GM12878 (cell line): ENCODE data around the gene LYPD4. TPM values are rescaled to one million over a fixed set of nuclear protein-coding genes. Genes with fewer than 3 reads are reported as not detected.
A peak's percentile ranks its signal among the peaks of the same experiment; 100 is the strongest.

Source experiments
- FOXM1 ChIP-seq: IDR thresholded peaks from 2 replicates; pipeline ENCODE4 v1.6.1; 2012; ENCODE audit warnings: low read depth, mild to moderate bottlenecking, inconsistent platforms, low read length, moderate library complexity
- MYC ChIP-seq: IDR thresholded peaks from 2 replicates; pipeline ENCODE4 v1.6.1; 2011; ENCODE audit warnings: mild to moderate bottlenecking, low read length, moderate library complexity, inconsistent platforms; ENCODE audit not compliant: insufficient read depth, insufficient replicate concordance, insufficient read length, severe bottlenecking
- POU2F2 ChIP-seq: IDR thresholded peaks from 3 replicates; pipeline ENCODE4 v1.6.1; 2011; ENCODE audit warnings: low read depth, mild to moderate bottlenecking, low read length, borderline replicate concordance
- polyA plus RNA-seq, 11 experiments: library from polyadenylated mRNA; depleted of rRNA in 4 of 11; unstranded in 6 of 11; stranded (reverse) in 5 of 11; fragments of >200 nt; fragmentation: Nextera tagmentation in 4 of 11; fragmentation: Illumina TruSeq in 1 of 11; extraction: Ambion mirVana in 4 of 11; extraction: Trizol in 1 of 11; gene quantifications; 1 replicate in 1 of 11; 2 replicates in 10 of 11; pipeline versions ENCODE4 v1.2.1 to v1.2.3, GENCODE V29; 2011 to 2016; ENCODE audit warnings: inconsistent platforms in 2 of 11, missing spikeins in 2 of 11, low read depth in 1 of 11
- total RNA-seq, 4 experiments: library from RNA; depleted of rRNA in 3 of 4; stranded (reverse); fragments of >200 nt in 3 of 4; fragmentation: Illumina TruSeq in 1 of 4; extraction: Trizol in 1 of 4; gene quantifications; 2 replicates each; pipeline versions ENCODE4 v1.2.1 to v1.2.3, GENCODE V29; 2013 to 2021
- TF ChIP-seq, protein P1 (sequence below): fragments of 450-650 bp; formaldehyde crosslinking; IDR thresholded peaks from 2 replicates; pipeline ENCODE4 v1.5.0; 2022; ENCODE audit warnings: mild to moderate bottlenecking, missing genetic modification characterization
- TF ChIP-seq, protein P2 (sequence below): IDR thresholded peaks from 2 replicates; pipeline ENCODE4 v1.6.1; 2011; ENCODE audit warnings: borderline replicate concordance, low read depth, mild to moderate bottlenecking, moderate library complexity, low read length; ENCODE audit not compliant: insufficient read depth, poor library complexity, severe bottlenecking
- TF ChIP-seq, protein P3 (sequence below): fragments of 450-650 bp; IDR thresholded peaks from 2 replicates; pipeline ENCODE4 v1.6.1; 2017; ENCODE audit warnings: antibody characterized with exemption, mild to moderate bottlenecking, moderate library complexity
- TF ChIP-seq, protein P4 (sequence below): IDR thresholded peaks from 2 replicates; pipeline ENCODE4 v1.6.1; 2012; ENCODE audit warnings: low read length, inconsistent platforms
- TF ChIP-seq, protein P5 (sequence below): fragments of 450-650 bp; IDR thresholded peaks from 2 replicates; pipeline ENCODE4 v1.6.1; 2017; ENCODE audit warnings: borderline replicate concordance
- TF ChIP-seq, protein P6 (sequence below): fragments of 450-650 bp; IDR thresholded peaks from 2 replicates; pipeline ENCODE4 v1.6.1; 2017; ENCODE audit warnings: mild to moderate bottlenecking
- TF ChIP-seq, protein P7 (sequence below), 3 experiments: IDR thresholded peaks in 2 of 3; conservative IDR thresholded peaks in 1 of 3; 2 replicates each; pipeline ENCODE4 v1.5.1; 2011; ENCODE audit warnings: low read depth in 3 of 3, low read length in 3 of 3, mild to moderate bottlenecking in 3 of 3, control low read depth in 2 of 3, moderate library complexity in 2 of 3, inconsistent platforms in 1 of 3, mixed read lengths in 1 of 3; ENCODE audit not compliant: control insufficient read depth in 2 of 3, insufficient read depth in 1 of 3; ENCODE audit errors: extremely low read depth in 1 of 3

Gene LYPD4
- total and polyA plus RNA-seq, 10 of the 15 experiments (the other 5 are each of a cell fraction or from before 2014, with no cell fraction given): not detected

DNA sequence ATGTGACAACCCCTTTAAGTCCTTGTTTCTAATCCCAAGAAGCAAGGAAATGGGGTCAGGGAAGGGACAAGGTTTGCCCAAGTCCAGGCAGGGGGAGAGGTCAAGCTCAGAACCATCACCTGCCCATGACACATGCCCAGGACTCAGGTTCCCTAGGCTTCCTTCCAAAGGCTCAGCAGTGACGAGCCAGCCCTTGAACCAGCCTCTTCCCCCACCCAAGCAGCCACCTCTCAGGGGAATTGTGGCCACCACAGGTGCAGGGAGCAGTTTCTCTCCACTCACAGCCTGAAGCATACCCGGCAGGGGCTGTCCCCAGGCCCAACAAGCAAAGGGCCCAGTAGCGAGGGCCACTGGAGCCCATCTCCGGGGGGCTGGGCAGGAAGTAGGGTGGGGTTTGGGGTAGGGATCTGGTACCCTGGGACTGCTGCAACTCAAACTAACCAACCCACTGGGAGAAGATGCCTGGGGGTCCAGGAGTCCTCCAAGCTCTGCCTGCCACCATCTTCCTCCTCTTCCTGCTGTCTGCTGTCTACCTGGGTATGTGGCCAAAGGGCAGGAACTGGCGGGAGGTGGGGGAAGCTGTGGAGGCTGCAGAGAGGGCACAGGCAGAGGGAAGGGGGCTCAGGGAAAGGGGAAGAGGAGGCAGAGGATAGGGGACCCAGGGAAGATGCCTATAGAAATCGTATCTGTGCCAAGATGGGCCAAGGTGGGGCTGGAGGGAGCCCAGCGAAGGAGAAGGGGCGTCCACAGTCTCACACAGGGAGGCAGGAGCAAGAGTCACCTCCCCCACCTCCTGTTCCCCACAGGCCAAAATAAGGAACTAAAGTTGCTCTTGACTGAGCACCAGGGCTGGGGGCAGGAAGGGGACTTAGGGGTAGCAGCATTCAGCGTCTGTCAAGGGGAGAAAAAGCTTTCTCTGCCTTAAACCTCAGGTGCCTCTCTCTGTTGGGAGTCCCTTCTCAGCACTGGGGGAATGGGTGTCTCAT lies 32.7 kb upstream of the LYPD4 start, which contains the start of gene CD79A (continued):
- TF ChIP-seq, protein P1, sequence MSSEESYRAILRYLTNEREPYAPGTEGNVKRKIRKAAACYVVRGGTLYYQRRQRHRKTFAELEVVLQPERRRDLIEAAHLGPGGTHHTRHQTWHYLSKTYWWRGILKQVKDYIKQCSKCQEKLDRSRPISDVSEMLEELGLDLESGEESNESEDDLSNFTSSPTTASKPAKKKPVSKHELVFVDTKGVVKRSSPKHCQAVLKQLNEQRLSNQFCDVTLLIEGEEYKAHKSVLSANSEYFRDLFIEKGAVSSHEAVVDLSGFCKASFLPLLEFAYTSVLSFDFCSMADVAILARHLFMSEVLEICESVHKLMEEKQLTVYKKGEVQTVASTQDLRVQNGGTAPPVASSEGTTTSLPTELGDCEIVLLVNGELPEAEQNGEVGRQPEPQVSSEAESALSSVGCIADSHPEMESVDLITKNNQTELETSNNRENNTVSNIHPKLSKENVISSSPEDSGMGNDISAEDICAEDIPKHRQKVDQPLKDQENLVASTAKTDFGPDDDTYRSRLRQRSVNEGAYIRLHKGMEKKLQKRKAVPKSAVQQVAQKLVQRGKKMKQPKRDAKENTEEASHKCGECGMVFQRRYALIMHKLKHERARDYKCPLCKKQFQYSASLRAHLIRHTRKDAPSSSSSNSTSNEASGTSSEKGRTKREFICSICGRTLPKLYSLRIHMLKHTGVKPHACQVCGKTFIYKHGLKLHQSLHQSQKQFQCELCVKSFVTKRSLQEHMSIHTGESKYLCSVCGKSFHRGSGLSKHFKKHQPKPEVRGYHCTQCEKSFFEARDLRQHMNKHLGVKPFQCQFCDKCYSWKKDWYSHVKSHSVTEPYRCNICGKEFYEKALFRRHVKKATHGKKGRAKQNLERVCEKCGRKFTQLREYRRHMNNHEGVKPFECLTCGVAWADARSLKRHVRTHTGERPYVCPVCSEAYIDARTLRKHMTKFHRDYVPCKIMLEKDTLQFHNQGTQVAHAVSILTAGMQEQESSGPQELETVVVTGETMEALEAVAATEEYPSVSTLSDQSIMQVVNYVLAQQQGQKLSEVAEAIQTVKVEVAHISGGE: no peak
- TF ChIP-seq FOXM1: peak; percentile 76; the same call in 1 of the 2 replicates
- TF ChIP-seq, protein P2, sequence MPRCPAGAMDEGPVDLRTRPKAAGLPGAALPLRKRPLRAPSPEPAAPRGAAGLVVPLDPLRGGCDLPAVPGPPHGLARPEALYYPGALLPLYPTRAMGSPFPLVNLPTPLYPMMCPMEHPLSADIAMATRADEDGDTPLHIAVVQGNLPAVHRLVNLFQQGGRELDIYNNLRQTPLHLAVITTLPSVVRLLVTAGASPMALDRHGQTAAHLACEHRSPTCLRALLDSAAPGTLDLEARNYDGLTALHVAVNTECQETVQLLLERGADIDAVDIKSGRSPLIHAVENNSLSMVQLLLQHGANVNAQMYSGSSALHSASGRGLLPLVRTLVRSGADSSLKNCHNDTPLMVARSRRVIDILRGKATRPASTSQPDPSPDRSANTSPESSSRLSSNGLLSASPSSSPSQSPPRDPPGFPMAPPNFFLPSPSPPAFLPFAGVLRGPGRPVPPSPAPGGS: peak; percentile 94
- TF ChIP-seq, protein P3, sequence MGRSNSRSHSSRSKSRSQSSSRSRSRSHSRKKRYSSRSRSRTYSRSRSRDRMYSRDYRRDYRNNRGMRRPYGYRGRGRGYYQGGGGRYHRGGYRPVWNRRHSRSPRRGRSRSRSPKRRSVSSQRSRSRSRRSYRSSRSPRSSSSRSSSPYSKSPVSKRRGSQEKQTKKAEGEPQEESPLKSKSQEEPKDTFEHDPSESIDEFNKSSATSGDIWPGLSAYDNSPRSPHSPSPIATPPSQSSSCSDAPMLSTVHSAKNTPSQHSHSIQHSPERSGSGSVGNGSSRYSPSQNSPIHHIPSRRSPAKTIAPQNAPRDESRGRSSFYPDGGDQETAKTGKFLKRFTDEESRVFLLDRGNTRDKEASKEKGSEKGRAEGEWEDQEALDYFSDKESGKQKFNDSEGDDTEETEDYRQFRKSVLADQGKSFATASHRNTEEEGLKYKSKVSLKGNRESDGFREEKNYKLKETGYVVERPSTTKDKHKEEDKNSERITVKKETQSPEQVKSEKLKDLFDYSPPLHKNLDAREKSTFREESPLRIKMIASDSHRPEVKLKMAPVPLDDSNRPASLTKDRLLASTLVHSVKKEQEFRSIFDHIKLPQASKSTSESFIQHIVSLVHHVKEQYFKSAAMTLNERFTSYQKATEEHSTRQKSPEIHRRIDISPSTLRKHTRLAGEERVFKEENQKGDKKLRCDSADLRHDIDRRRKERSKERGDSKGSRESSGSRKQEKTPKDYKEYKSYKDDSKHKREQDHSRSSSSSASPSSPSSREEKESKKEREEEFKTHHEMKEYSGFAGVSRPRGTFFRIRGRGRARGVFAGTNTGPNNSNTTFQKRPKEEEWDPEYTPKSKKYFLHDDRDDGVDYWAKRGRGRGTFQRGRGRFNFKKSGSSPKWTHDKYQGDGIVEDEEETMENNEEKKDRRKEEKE: no peak
- TF ChIP-seq, protein P4, sequence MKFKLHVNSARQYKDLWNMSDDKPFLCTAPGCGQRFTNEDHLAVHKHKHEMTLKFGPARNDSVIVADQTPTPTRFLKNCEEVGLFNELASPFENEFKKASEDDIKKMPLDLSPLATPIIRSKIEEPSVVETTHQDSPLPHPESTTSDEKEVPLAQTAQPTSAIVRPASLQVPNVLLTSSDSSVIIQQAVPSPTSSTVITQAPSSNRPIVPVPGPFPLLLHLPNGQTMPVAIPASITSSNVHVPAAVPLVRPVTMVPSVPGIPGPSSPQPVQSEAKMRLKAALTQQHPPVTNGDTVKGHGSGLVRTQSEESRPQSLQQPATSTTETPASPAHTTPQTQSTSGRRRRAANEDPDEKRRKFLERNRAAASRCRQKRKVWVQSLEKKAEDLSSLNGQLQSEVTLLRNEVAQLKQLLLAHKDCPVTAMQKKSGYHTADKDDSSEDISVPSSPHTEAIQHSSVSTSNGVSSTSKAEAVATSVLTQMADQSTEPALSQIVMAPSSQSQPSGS: no peak; the same call in 1 of the 2 replicates
- TF ChIP-seq POU2F2: peak; percentile 72; the same call in 2 of the 3 replicates
- TF ChIP-seq, protein P5, sequence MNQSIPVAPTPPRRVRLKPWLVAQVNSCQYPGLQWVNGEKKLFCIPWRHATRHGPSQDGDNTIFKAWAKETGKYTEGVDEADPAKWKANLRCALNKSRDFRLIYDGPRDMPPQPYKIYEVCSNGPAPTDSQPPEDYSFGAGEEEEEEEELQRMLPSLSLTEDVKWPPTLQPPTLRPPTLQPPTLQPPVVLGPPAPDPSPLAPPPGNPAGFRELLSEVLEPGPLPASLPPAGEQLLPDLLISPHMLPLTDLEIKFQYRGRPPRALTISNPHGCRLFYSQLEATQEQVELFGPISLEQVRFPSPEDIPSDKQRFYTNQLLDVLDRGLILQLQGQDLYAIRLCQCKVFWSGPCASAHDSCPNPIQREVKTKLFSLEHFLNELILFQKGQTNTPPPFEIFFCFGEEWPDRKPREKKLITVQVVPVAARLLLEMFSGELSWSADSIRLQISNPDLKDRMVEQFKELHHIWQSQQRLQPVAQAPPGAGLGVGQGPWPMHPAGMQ: no peak
- TF ChIP-seq, protein P6, sequence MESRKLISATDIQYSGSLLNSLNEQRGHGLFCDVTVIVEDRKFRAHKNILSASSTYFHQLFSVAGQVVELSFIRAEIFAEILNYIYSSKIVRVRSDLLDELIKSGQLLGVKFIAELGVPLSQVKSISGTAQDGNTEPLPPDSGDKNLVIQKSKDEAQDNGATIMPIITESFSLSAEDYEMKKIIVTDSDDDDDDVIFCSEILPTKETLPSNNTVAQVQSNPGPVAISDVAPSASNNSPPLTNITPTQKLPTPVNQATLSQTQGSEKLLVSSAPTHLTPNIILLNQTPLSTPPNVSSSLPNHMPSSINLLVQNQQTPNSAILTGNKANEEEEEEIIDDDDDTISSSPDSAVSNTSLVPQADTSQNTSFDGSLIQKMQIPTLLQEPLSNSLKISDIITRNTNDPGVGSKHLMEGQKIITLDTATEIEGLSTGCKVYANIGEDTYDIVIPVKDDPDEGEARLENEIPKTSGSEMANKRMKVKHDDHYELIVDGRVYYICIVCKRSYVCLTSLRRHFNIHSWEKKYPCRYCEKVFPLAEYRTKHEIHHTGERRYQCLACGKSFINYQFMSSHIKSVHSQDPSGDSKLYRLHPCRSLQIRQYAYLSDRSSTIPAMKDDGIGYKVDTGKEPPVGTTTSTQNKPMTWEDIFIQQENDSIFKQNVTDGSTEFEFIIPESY: no peak
- no peak for TF ChIP-seq MYC
- TF ChIP-seq, protein P7, sequence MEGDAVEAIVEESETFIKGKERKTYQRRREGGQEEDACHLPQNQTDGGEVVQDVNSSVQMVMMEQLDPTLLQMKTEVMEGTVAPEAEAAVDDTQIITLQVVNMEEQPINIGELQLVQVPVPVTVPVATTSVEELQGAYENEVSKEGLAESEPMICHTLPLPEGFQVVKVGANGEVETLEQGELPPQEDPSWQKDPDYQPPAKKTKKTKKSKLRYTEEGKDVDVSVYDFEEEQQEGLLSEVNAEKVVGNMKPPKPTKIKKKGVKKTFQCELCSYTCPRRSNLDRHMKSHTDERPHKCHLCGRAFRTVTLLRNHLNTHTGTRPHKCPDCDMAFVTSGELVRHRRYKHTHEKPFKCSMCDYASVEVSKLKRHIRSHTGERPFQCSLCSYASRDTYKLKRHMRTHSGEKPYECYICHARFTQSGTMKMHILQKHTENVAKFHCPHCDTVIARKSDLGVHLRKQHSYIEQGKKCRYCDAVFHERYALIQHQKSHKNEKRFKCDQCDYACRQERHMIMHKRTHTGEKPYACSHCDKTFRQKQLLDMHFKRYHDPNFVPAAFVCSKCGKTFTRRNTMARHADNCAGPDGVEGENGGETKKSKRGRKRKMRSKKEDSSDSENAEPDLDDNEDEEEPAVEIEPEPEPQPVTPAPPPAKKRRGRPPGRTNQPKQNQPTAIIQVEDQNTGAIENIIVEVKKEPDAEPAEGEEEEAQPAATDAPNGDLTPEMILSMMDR (IDR thresholded peaks at IDR 0.05 in 2 of 3, conservative IDR thresholded peaks at IDR 0.05 in 1 of 3; ENCODE audit: control insufficient read depth in 2 of 3, extremely low read depth in 1 of 3, insufficient read depth in 1 of 3, low read depth in 3 of 3, low read length in 3 of 3): no peak
